AG04450 (cell line): Measurements from ENCODE around the gene ZG16. TPM values are rescaled to one million over a fixed set of nuclear protein-coding genes. Genes with fewer than 3 reads are reported as not detected.
A peak's percentile ranks its signal among the peaks of the same experiment; 100 is the strongest.

Source experiments
- CTCF ChIA-PET: fragments of 300-600, 350-600 bp; formaldehyde crosslinking; extraction: SDS; loops from one replicate; lab custom pipeline; 2022; ENCODE audit warnings: antibody characterized with exemption, inconsistent platforms; lab: Charles Lee
- POLR2A ChIA-PET: fragments of 350-600 bp; formaldehyde crosslinking; extraction: SDS; loops from one replicate; lab custom pipeline; 2021; ENCODE audit warnings: antibody characterized with exemption, inconsistent platforms; lab: Yijun Ruan, JAX
- DNase-seq: peaks from one replicate; pipeline ENCODE4 v3.0.0-alpha.2; 2011; ENCODE audit warnings: low read depth, low spot score
- H3K27ac ChIP-seq: one replicate; pipeline ENCODE4 v1.5.1; 2012; ENCODE audit warnings: low read depth, low read length, control low read depth
- H3K27me3 ChIP-seq: one replicate; pipeline ENCODE4 v1.6.0; 2012; ENCODE audit warnings: low read length; ENCODE audit not compliant: control insufficient read depth, insufficient read depth
- H3K4me3 ChIP-seq: 2 replicates; pipeline ENCODE4 v1.5.1; 2011; ENCODE audit warnings: mild to moderate bottlenecking, low read depth, low read length, control low read depth
- H3K9me3 ChIP-seq: 2 replicates; pipeline ENCODE4 v1.5.1; 2012; ENCODE audit warnings: low read length; ENCODE audit not compliant: control insufficient read depth, insufficient read depth
- CTCF ChIP-seq: IDR thresholded peaks from 2 replicates; pipeline ENCODE4 v1.5.1; 2011; ENCODE audit warnings: low read depth, low read length, control low read depth, inconsistent platforms
- polyA plus RNA-seq: library from polyadenylated mRNA; depleted of rRNA; stranded (reverse); fragments of >200 nt; gene quantifications from 2 replicates; pipeline ENCODE4 v1.2.3, GENCODE V29; 2011; rRNA removed
- small RNA-seq: library from RNA; depleted of rRNA; stranded (forward); fragments of <200 nt; gene quantifications from one replicate; pipeline ENCODE3, GENCODE V24; 2012; ENCODE audit warnings: low read depth; ENCODE audit not compliant: insufficient read length

ZG16 gene
- polyA plus RNA-seq, 1 experiment: not detected

GRCh38 chr16:29825145-29826044, 47.3 kb downstream of the ZG16 start:
- no peak for TF ChIP-seq CTCF
- Histone ChIP-seq H3K27ac (peak overlapping the region; percentile 99), H3K27me3 (no peaks in the 10 kb centered on the region), H3K9me3 (no peaks in the 10 kb centered on the region), H3K4me3 (peak overlapping the region; percentile 49)
- ChIA-PET CTCF (interaction anchor here (1.1 to 5.0 kb wide), 3 partner anchors 9 to 23 kb away, joined by 5 to 39 read pairs (median 8); partner anchors contain the start of gene PAGR1), POLR2A (interaction anchor here (0.6 to 2.1 kb wide), 10 partner anchors 9 to 617 kb away, joined by 3 to 7 read pairs (median 3); partner anchors contain the start of genes ALDOA, PAGR1 and PRRT2)
- peak; percentile 80 for DNase-seq

GRCh38 chr16:29826342-29826695, 48.3 kb downstream of the ZG16 start:
- no peaks in the 10 kb centered on the region for H3K9me3 ChIP-seq
- H3K27ac ChIP-seq: peak overlapping the region; percentile 99
- ChIA-PET CTCF (interaction anchor here (1.7 to 5.0 kb wide), 2 partner anchors 10 to 22 kb away, joined by 8 to 39 read pairs; partner anchors contain the start of gene PAGR1), POLR2A (interaction anchor here (0.7 to 0.8 kb wide), 4 partner anchors 15 to 671 kb away, joined by 3 to 8 read pairs (median 6); partner anchors contain the start of gene ALDOA)
- TF ChIP-seq CTCF: no peak
- no peak overlapping the region for H3K4me3 ChIP-seq
- no peak for DNase-seq
- no peaks in the 10 kb centered on the region for H3K27me3 ChIP-seq

GRCh38 chr16:29830774-29831173, 52.7 kb downstream of the ZG16 start:
- ChIA-PET CTCF (no interaction called here), POLR2A (no interaction called here)
- no peak overlapping the region for H3K27ac ChIP-seq
- TF ChIP-seq CTCF: no peak
- H3K9me3 ChIP-seq: no peaks in the 10 kb centered on the region
- H3K27me3 ChIP-seq: no peaks in the 10 kb centered on the region
- H3K4me3 ChIP-seq: no peak overlapping the region
- no peak for DNase-seq

- no peak for TF ChIP-seq CTCF
- ChIA-PET CTCF (no interaction called here), POLR2A (no interaction called here)
- no peak for DNase-seq
- no peaks in the 10 kb centered on the region for H3K9me3 ChIP-seq
- H3K27ac ChIP-seq: no peak overlapping the region
- H3K4me3 ChIP-seq: no peak overlapping the region
- H3K27me3 ChIP-seq: no peaks in the 10 kb centered on the region
Measured at GRCh38 chr16:29831490-29831889, 53.4 kb downstream of the ZG16 start.

Small RNA genes lying within 50 kb of the gene (small RNA-seq; reads per million reads assigned to genes)
- gene AC009133.6: not detected
- not detected for gene AC120114.4

Other genes starting within 250 kb of the ZG16 start
- 0.04 and 0.05 TPM in 2 replicates for gene SPN, start 115.0 kb upstream of the ZG16 start, polyA plus RNA-seq
- gene QPRT, start 99.1 kb upstream of the ZG16 start, polyA plus RNA-seq: 16.0 and 16.6 TPM in 2 replicates
- gene C16orf54, start 32.3 kb upstream of the ZG16 start, polyA plus RNA-seq: not detected in 2 replicates
- 14.1 and 19.9 TPM in 2 replicates for gene KIF22, start 12.5 kb downstream of the ZG16 start, polyA plus RNA-seq
- gene MAZ, start 28.3 kb downstream of the ZG16 start, polyA plus RNA-seq: 58.4 and 79.6 TPM in 2 replicates
- gene PRRT2, start 33.9 kb downstream of the ZG16 start, polyA plus RNA-seq: 5.7 and 6.1 TPM in 2 replicates
- gene PAGR1, start 37.9 kb downstream of the ZG16 start, polyA plus RNA-seq: 14.3 and 14.5 TPM in 2 replicates
- gene MVP, start 42.2 kb downstream of the ZG16 start, polyA plus RNA-seq: 251 and 321 TPM in 2 replicates
- gene CDIPT, start 85.0 kb downstream of the ZG16 start, polyA plus RNA-seq: 89.9 and 112 TPM in 2 replicates
- 5.0 and 6.8 TPM in 2 replicates for gene SEZ6L2, start 121.3 kb downstream of the ZG16 start, polyA plus RNA-seq
- gene ASPHD1, start 122.2 kb downstream of the ZG16 start, polyA plus RNA-seq: 3.5 and 4.6 TPM in 2 replicates
- gene KCTD13, start 148.0 kb downstream of the ZG16 start, polyA plus RNA-seq: 7.4 and 8.8 TPM in 2 replicates
- 88.6 and 107 TPM in 2 replicates for gene TMEM219, start 183.8 kb downstream of the ZG16 start, polyA plus RNA-seq
- 16.9 and 18.2 TPM in 2 replicates for gene TAOK2, start 195.6 kb downstream of the ZG16 start, polyA plus RNA-seq
- 2.5 and 3.8 TPM in 2 replicates for gene HIRIP3, start 217.4 kb downstream of the ZG16 start, polyA plus RNA-seq
- 27.3 and 27.5 TPM in 2 replicates for gene INO80E, start 218.0 kb downstream of the ZG16 start, polyA plus RNA-seq
- 0.22 and 0.46 TPM in 2 replicates for gene DOC2A, start 232.8 kb downstream of the ZG16 start, polyA plus RNA-seq
- not detected in 2 replicates for gene C16orf92, start 244.9 kb downstream of the ZG16 start, polyA plus RNA-seq